HG03571 (cell line): ENCODE data around the gene MAP3K6.

Experiments used
- ATAC-seq: cut with Tn5 transposase; IDR thresholded peaks from one replicate; pipeline ENCODE4 v1.9.1; 2021; ENCODE audit not compliant: unreplicated experiment

MAP3K6 gene

GRCh38 chr1:27307874-27308598 is 58.7 kb downstream of the MAP3K6 start:
- no peak for ATAC-seq

- ATAC-seq, result no peak
Observed at GRCh38 chr1:27306892-27307761, 59.6 kb downstream of the MAP3K6 start.

GRCh38 chr1:27306071-27306470 is 60.7 kb downstream of the MAP3K6 start:
- ATAC-seq, result no peak
